Measurements from ENCODE around the gene TRIP10.

- TF ChIP-seq CTCF (IDR thresholded peaks at IDR 0.05), result no peak
- no peak for TF ChIP-seq EP300 (IDR thresholded peaks at IDR 0.05)
- no peak for TF ChIP-seq POLR2AphosphoS5 (IDR thresholded peaks at IDR 0.05)
- no peak for TF ChIP-seq POLR2A (IDR thresholded peaks at IDR 0.05)
Observed at GRCh38 chr19:6728346-6728745, 11.1 kb upstream of the TRIP10 start.

Measured in gastroesophageal sphincter (tissue), 3 donors.